Measurements from ENCODE around the gene POU2F1.
A peak's percentile ranks its signal among the peaks of the same experiment; 100 is the strongest.

POU2F1 gene

GRCh38 chr1:167325151-167325550 is 104.5 kb downstream of the POU2F1 start:
- DNase-seq: no peak

GRCh38 chr1:167328306-167328815 is 107.7 kb downstream of the POU2F1 start:
- DNase-seq: no peak

- peak; percentile 79 for DNase-seq
These were observed 108.3 kb downstream of the POU2F1 start for GRCh38 chr1:167328816-167329483.

- no peak for DNase-seq
These were observed 110.1 kb downstream of the POU2F1 start for GRCh38 chr1:167330601-167331293.

- no peak for DNase-seq
These were observed 111.0 kb downstream of the POU2F1 start for GRCh38 chr1:167331650-167332049.

- peak; percentile 12 for DNase-seq
These were observed 111.8 kb downstream of the POU2F1 start for GRCh38 chr1:167332503-167332902.

GRCh38 chr1:167333124-167333523 is 112.4 kb downstream of the POU2F1 start:
- no peak for DNase-seq

- DNase-seq: no peak
These were observed 113.0 kb downstream of the POU2F1 start for GRCh38 chr1:167333703-167334102.

- DNase-seq: peak; percentile 26
These were observed 118.7 kb downstream of the POU2F1 start for GRCh38 chr1:167339405-167339804.

GRCh38 chr1:167342846-167343245 is 122.2 kb downstream of the POU2F1 start:
- DNase-seq: peak; percentile 62

- DNase-seq: no peak
These were observed 123.4 kb downstream of the POU2F1 start for GRCh38 chr1:167344112-167344511.

GRCh38 chr1:167344615-167345385 is 124.1 kb downstream of the POU2F1 start:
- DNase-seq: no peak

- no peak for DNase-seq
These were observed 124.7 kb downstream of the POU2F1 start for GRCh38 chr1:167345386-167345733.

- no peak for DNase-seq
These were observed 136.6 kb downstream of the POU2F1 start for GRCh38 chr1:167357305-167357704.

- no peak for DNase-seq
These were observed 138.6 kb downstream of the POU2F1 start for GRCh38 chr1:167359295-167359694.

- no peak for DNase-seq
These were observed 139.4 kb downstream of the POU2F1 start for GRCh38 chr1:167360120-167360519.

- no peak for DNase-seq
These were observed 142.0 kb downstream of the POU2F1 start for GRCh38 chr1:167362638-167363037.

GRCh38 chr1:167364826-167365225 is 144.1 kb downstream of the POU2F1 start:
- no peak for DNase-seq

GRCh38 chr1:167365360-167365759 is 144.7 kb downstream of the POU2F1 start:
- DNase-seq: no peak

GRCh38 chr1:167367705-167368104 is 147.0 kb downstream of the POU2F1 start:
- peak; percentile 16 for DNase-seq

- DNase-seq: no peak
These were observed 148.5 kb downstream of the POU2F1 start for GRCh38 chr1:167369175-167369574.

- DNase-seq: no peak
These were observed 149.2 kb downstream of the POU2F1 start for GRCh38 chr1:167369933-167370332.

GRCh38 chr1:167371030-167371429 is 150.3 kb downstream of the POU2F1 start:
- DNase-seq: no peak

- peak; percentile 29 for DNase-seq
These were observed 152.7 kb downstream of the POU2F1 start for GRCh38 chr1:167373398-167373797.

Data from hematopoietic multipotent progenitor cell treated with erythropoietin and hydrocortisone succinate and interleukin-3 and kit ligand, for 6 days (in vitro differentiated cells).